ENCODE measurements around the gene MYH11.
"Not testable (repeated sequence)": the region's sequence is repeated elsewhere in the genome, so short reads cannot be mapped to it uniquely, and the experiment has no call there.

- not testable (repeated sequence) for TF ChIP-seq POLR2A (IDR thresholded peaks at IDR 0.05); CTCF (IDR thresholded peaks at IDR 0.05 in 4 of 5, conservative IDR thresholded peaks at IDR 0.05 in 1 of 5)
These were observed 201.3 kb downstream of the MYH11 start for GRCh38 chr16:15655561-15655960.

All from gastrocnemius medialis (tissue), 4 donors.